Keratinocyte (primary cell): ENCODE results near the gene FAM241A. TPM values are rescaled to one million over a fixed set of nuclear protein-coding genes. Genes with fewer than 3 reads are reported as not detected.

Experiments used
- DNase-seq: peaks from one replicate; pipeline ENCODE4 v3.0.0-alpha.2; 2011; ENCODE audit warnings: low read depth, missing footprints, low spot score
- FAIRE-seq: peaks from 2 replicates; lab custom pipeline; 2011; peaks lifted over from hg19 to GRCh38; lab: Jason Lieb, UNC
- H2AFZ ChIP-seq: 2 replicates; pipeline ENCODE4 v1.6.0; 2012; ENCODE audit warnings: low read length, control low read depth, inconsistent platforms; ENCODE audit not compliant: control insufficient read depth
- H3K27ac ChIP-seq: 2 replicates; pipeline ENCODE4 v1.5.1; 2011; ENCODE audit warnings: low read length; ENCODE audit not compliant: control insufficient read depth, insufficient read depth
- H3K27me3 ChIP-seq: 3 replicates; pipeline ENCODE4 v1.6.0; 2011; ENCODE audit warnings: low read length; ENCODE audit not compliant: control insufficient read depth, insufficient read depth; ENCODE audit errors: extremely low read depth
- H3K36me3 ChIP-seq, 2 experiments: 2 replicates in 1 of 2; 3 replicates in 1 of 2; pipeline ENCODE4 v1.5.1; 2011; ENCODE audit warnings: low read length in 2 of 2, mild to moderate bottlenecking in 1 of 2; ENCODE audit not compliant: control insufficient read depth in 2 of 2, insufficient read depth in 2 of 2; ENCODE audit errors: extremely low read depth in 1 of 2
- H3K4me1 ChIP-seq: 3 replicates; pipeline ENCODE4 v1.5.1; 2011; ENCODE audit warnings: low read length; ENCODE audit not compliant: control insufficient read depth, insufficient read depth; ENCODE audit errors: extremely low read depth
- H3K4me2 ChIP-seq: 3 replicates; pipeline ENCODE4 v1.6.0; 2011; ENCODE audit warnings: low read depth, low read length; ENCODE audit not compliant: control insufficient read depth, insufficient read depth; ENCODE audit errors: extremely low read depth
- H3K4me3 ChIP-seq, 3 experiments: fragments of 200-600 bp in 1 of 3; sonication (generic) in 1 of 3; 2 replicates in 2 of 3; 3 replicates in 1 of 3; pipeline ENCODE4 v1.5.1; 2011 to 2016; ENCODE audit warnings: low read length in 3 of 3, mild to moderate bottlenecking in 3 of 3, control low read depth in 2 of 3, inconsistent platforms in 1 of 3, low read depth in 1 of 3, mixed read lengths in 1 of 3, mixed run types in 1 of 3, moderate library complexity in 1 of 3; ENCODE audit not compliant: control insufficient read depth in 2 of 3, insufficient read depth in 2 of 3; ENCODE audit errors: extremely low read depth in 1 of 3
- H3K79me2 ChIP-seq: 2 replicates; pipeline ENCODE4 v1.6.0; 2012; ENCODE audit warnings: low read length; ENCODE audit not compliant: control insufficient read depth, insufficient read depth
- H3K9ac ChIP-seq: 3 replicates; pipeline ENCODE4 v1.6.0; 2011; ENCODE audit warnings: low read length; ENCODE audit not compliant: control insufficient read depth, insufficient read depth; ENCODE audit errors: extremely low read depth
- H3K9me1 ChIP-seq: 3 replicates; pipeline ENCODE4 v1.6.0; 2011; ENCODE audit warnings: low read length; ENCODE audit not compliant: control insufficient read depth, insufficient read depth; ENCODE audit errors: extremely low read depth
- H3K9me3 ChIP-seq: 2 replicates; pipeline ENCODE4 v1.5.1; 2012; ENCODE audit warnings: low read depth, low read length; ENCODE audit not compliant: control insufficient read depth
- H4K20me1 ChIP-seq: 3 replicates; pipeline ENCODE4 v1.6.0; 2011; ENCODE audit warnings: low read length; ENCODE audit not compliant: control insufficient read depth, insufficient read depth; ENCODE audit errors: extremely low read depth
- CTCF ChIP-seq, 3 experiments: IDR thresholded peaks in 1 of 3; conservative IDR thresholded peaks in 1 of 3; optimal IDR thresholded peaks in 1 of 3; 2 replicates in 2 of 3; 3 replicates in 1 of 3; pipeline versions ENCODE3 to v1.5.1; 2011; ENCODE audit warnings: low read length in 3 of 3, mild to moderate bottlenecking in 3 of 3, moderate library complexity in 2 of 3, control low read depth in 1 of 3, inconsistent platforms in 1 of 3; ENCODE audit not compliant: insufficient read depth in 2 of 3; ENCODE audit errors: extremely low read depth in 1 of 3
- EZH2 ChIP-seq: IDR thresholded peaks from one replicate; pipeline ENCODE4 v1.6.1; 2012; ENCODE audit warnings: inconsistent platforms, mild to moderate bottlenecking, low read length, moderate library complexity
- dilution Hi-C: fragments of 300-500 bp; cut with MboI; formaldehyde crosslinking; loops from one replicate; pipeline ENCODE4 v1.7.0; 2020; ENCODE audit warnings: low sequenced_read_pairs; ENCODE audit not compliant: extremely low pct_ligation_motif_present
- polyA plus RNA-seq, 5 experiments: library from polyadenylated mRNA; depleted of rRNA in 3 of 5; stranded (reverse) in 3 of 5; stranded (forward) in 1 of 5; unstranded in 1 of 5; fragments of >200 nt; gene quantifications; 1 replicate in 1 of 5; 2 replicates in 3 of 5; 3 replicates in 1 of 5; pipeline versions ENCODE4 v1.2.1 to v1.2.3, GENCODE V29; 2011 to 2012; ENCODE audit warnings: missing spikeins in 2 of 5, low read depth in 1 of 5, low replicate concordance in 1 of 5

FAM241A gene
- polyA plus RNA-seq, 1 donor (not counting 4 experiments of a cell fraction or from before 2014, with no cell fraction given): 2.9 TPM

DNA sequence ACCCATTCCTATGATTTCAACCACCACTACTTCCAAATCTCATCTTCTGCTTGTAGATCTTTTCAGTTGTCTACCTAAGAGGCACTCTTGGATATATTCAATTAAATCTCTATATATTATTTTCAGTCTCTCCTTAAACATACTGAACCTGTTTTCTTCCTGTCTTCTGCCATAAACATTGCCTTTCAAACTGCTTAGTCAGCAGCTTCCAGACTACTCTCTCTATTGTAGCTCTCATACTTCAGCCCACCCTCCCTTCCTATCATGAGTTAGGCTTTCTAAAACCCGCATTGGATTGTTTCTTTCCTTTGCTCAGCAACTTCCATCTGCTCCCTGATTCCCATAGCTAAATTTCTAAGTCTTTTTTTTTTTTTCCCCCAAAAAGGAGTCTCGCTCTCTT lies 90.8 kb downstream of the FAM241A start:
- TF ChIP-seq EZH2 (no peak), CTCF (optimal IDR thresholded peaks at IDR 0.05 in 1 of 3, IDR thresholded peaks at IDR 0.05 in 1 of 3, conservative IDR thresholded peaks at IDR 0.05 in 1 of 3; ENCODE audit: extremely low read depth in 1 of 3, insufficient read depth in 2 of 3, low read length in 3 of 3) (no peak)
- Histone ChIP-seq H3K4me1 (peaks cover 6% of the 10 kb centered on the region), H3K4me2 (no peak overlapping the region), H3K27ac (no peak overlapping the region), H3K27me3 (no peaks in the 10 kb centered on the region), H2AFZ (no peak overlapping the region), H3K4me3 (no peak overlapping the region), H3K36me3 (no peaks in the 10 kb centered on the region), H4K20me1 (no peaks in the 10 kb centered on the region), H3K79me2 (peaks cover 40% of the 10 kb centered on the region), H3K9ac (no peak overlapping the region), H3K9me3 (no peaks in the 10 kb centered on the region), H3K9me1 (no peaks in the 10 kb centered on the region)
- FAIRE-seq (no peak), DNase-seq (no peak)
- dilution Hi-C loops: no loop called here

GRCh38 chr4:112238833-112239232 lies 93.6 kb downstream of the FAM241A start:
- Histone ChIP-seq H2AFZ (no peak overlapping the region), H3K9ac (no peak overlapping the region), H3K79me2 (peaks cover 34% of the 10 kb centered on the region), H3K36me3 (no peaks in the 10 kb centered on the region), H3K27ac (no peak overlapping the region), H3K4me3 (no peak overlapping the region), H3K9me1 (no peaks in the 10 kb centered on the region), H4K20me1 (no peaks in the 10 kb centered on the region), H3K9me3 (no peaks in the 10 kb centered on the region), H3K4me2 (no peak overlapping the region), H3K4me1 (peaks cover 6% of the 10 kb centered on the region), H3K27me3 (no peaks in the 10 kb centered on the region)
- FAIRE-seq (no peak), DNase-seq (no peak)
- dilution Hi-C loops: no loop called here
- TF ChIP-seq CTCF (optimal IDR thresholded peaks at IDR 0.05 in 1 of 3, IDR thresholded peaks at IDR 0.05 in 1 of 3, conservative IDR thresholded peaks at IDR 0.05 in 1 of 3; ENCODE audit: extremely low read depth in 1 of 3, insufficient read depth in 2 of 3, low read length in 3 of 3): no peak
- TF ChIP-seq EZH2: no peak

Other genes starting within 250 kb of the FAM241A start
- 7.8 to 17.5 TPM (median 8.4 TPM) in 3 replicates for gene AP1AR, start 86.3 kb downstream of the FAM241A start, polyA plus RNA-seq
- 2.4 to 6.7 TPM (median 4.6 TPM) in 3 replicates for gene TIFA, start 140.4 kb downstream of the FAM241A start, polyA plus RNA-seq
- 4.2 to 5.8 TPM (median 5.5 TPM) in 3 replicates for gene ALPK1, start 151.9 kb downstream of the FAM241A start, polyA plus RNA-seq